ENCODE results near the gene MT1G.
"Not testable (repeated sequence)": the region's sequence is repeated elsewhere in the genome, so short reads cannot be mapped to it uniquely, and the experiment has no call there.

Gene MT1G

GRCh38 chr16:56667581-56668571, at the start of gene MT1G:
TSS of gene MT1G (minus strand) at chr16:56668065. CDS start at chr16:56667993, 72 bp downstream.
- no peaks in the 10 kb centered on the region for H3K36me3 Mint-ChIP-seq (ENCODE audit: low read depth)
- H3K4me3 Mint-ChIP-seq, result peak within 1 kb of the TSS; percentile 45
- peaks cover 41% of the 10 kb centered on the region for H3K4me1 Mint-ChIP-seq (ENCODE audit: low read depth)
- H3K27me3 Mint-ChIP-seq, result peaks cover 88% of the 10 kb centered on the region
- intact Hi-C loops (cut with micrococcal nuclease), result no loop called here
- no peaks in the 10 kb centered on the region for H3K9me3 Mint-ChIP-seq
- H3K27ac Mint-ChIP-seq, result no peak within 1 kb of the TSS

GRCh38 chr16:56717532-56717931, 49.7 kb upstream of the MT1G start:
- H3K9me3 Mint-ChIP-seq, result not testable (repeated sequence)

DNA sequence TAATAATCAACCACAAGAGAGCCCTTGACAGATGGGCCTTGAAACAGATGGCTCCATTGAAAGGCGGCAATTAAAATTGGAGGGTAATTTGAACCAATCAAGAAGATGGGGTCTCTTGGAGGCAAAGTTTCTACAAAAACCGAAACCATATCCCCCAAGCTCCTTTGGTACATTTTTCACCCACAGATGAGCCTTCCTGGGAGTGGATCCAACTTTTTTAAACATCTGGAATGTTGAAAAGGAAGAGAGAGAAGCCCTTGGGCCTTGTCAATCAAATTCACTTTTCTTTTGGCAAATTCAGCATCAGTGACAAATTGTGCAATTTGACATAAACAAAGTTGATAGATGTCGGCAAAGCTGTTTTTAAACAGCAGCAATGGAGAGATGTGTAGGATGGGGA, 48.9 kb upstream of the MT1G start:
- no peak overlapping the region for H3K4me3 Mint-ChIP-seq

More at GRCh38 chr16:56717532-56717931, 49.7 kb upstream of the MT1G start:
- H3K27ac Mint-ChIP-seq; H3K4me1 Mint-ChIP-seq (ENCODE audit: low read depth); H3K36me3 Mint-ChIP-seq (ENCODE audit: low read depth); intact Hi-C loops (cut with micrococcal nuclease); H3K4me3 Mint-ChIP-seq; H3K27me3 Mint-ChIP-seq: not testable (repeated sequence)

GRCh38 chr16:56715126-56715525, 47.3 kb upstream of the MT1G start:
- H3K4me1 Mint-ChIP-seq (ENCODE audit: low read depth), result no peaks in the 10 kb centered on the region
- no peaks in the 10 kb centered on the region for H3K9me3 Mint-ChIP-seq
- H3K27ac Mint-ChIP-seq, result no peak overlapping the region
- no peak overlapping the region for H3K4me3 Mint-ChIP-seq
- intact Hi-C loops (cut with micrococcal nuclease), result no loop called here
- H3K36me3 Mint-ChIP-seq (ENCODE audit: low read depth), result no peaks in the 10 kb centered on the region
- peaks cover 1% of the 10 kb centered on the region for H3K27me3 Mint-ChIP-seq

More for the DNA sequence above, 48.9 kb upstream of the MT1G start:
- Mint-ChIP-seq H3K4me1 (ENCODE audit: low read depth) (no peaks in the 10 kb centered on the region), H3K27ac (no peak overlapping the region), H3K27me3 (peaks cover 3% of the 10 kb centered on the region), H3K36me3 (ENCODE audit: low read depth) (no peaks in the 10 kb centered on the region), H3K9me3 (no peaks in the 10 kb centered on the region)
- intact Hi-C loops (cut with micrococcal nuclease), result no loop called here

DNA sequence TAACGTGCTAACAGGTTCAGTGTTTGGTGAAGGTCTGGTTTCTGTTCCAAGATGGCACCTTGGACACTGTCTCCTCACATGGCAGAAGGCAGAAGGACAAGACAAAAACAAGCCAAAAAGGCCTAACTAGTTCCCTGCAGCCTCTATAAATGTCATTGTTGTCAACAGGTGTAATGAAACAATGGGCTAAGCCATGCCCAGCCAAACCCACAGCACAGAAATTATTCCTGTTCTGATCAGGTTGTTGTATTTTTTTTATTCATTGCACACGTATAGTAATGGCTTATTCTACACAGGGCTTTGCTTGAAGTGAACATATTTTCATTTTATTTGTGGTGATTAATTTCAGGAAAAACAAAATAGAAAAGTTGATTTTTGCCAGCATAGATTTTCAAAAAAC, 45.9 kb upstream of the MT1G start:
- H3K9me3 Mint-ChIP-seq, result no peaks in the 10 kb centered on the region
- no peaks in the 10 kb centered on the region for H3K4me1 Mint-ChIP-seq (ENCODE audit: low read depth)
- H3K27me3 Mint-ChIP-seq, result peaks cover 1% of the 10 kb centered on the region
- H3K27ac Mint-ChIP-seq, result no peak overlapping the region
- no peaks in the 10 kb centered on the region for H3K36me3 Mint-ChIP-seq (ENCODE audit: low read depth)
- H3K4me3 Mint-ChIP-seq, result no peak overlapping the region
- intact Hi-C loops (cut with micrococcal nuclease), result no loop called here

DNA sequence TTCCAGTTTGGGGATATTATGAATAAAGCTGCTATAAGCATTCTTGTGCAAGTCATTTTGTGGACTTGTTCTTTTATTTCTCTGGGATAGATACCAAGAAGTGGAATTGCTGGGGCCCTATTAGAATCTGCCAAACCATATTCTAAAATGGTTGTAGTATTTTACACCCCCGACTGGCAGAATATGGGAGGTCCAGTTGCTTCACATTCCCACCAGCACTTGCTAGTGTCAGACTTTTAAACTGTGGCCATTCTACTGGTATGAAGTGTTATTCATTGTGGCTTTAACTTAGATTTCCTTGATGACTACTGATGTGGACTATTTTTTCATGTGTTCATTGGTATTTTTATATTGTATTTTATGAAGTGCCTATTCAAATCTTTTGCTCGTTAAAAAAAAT, 44.0 kb upstream of the MT1G start:
- no peak overlapping the region for H3K4me3 Mint-ChIP-seq
- intact Hi-C loops (cut with micrococcal nuclease), result no loop called here
- H3K4me1 Mint-ChIP-seq (ENCODE audit: low read depth), result no peaks in the 10 kb centered on the region
- H3K27ac Mint-ChIP-seq, result no peak overlapping the region
- no peaks in the 10 kb centered on the region for H3K36me3 Mint-ChIP-seq (ENCODE audit: low read depth)
- peaks cover 1% of the 10 kb centered on the region for H3K27me3 Mint-ChIP-seq
- no peaks in the 10 kb centered on the region for H3K9me3 Mint-ChIP-seq

DNA sequence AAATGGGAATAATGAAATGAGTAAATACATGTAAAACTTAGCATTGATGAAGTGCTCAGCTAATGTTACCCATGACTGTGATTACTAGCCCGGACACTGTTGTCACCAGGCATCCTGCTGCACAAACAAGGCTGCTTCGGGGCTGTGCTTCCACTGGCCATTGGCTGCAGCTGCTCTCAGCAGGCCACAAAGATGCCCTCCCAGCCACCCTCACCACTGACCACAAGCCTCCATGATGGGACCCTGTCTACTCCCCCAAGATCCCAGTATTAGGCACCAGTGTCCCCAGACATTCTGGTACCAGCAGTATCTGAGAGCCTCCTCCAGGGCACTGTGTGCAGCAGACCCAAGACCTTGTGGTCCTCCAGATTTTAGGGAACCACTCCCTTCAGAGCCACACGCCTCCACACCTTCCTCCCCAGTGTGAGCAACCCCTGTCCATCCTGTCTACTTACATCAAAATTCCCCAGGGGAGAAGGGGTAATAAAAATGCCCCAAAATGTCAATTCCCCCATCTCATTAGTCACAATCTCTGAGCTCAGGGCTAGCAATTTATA, 42.4 kb upstream of the MT1G start:
- peaks cover 1% of the 10 kb centered on the region for H3K27me3 Mint-ChIP-seq
- H3K4me1 Mint-ChIP-seq (ENCODE audit: low read depth), result no peaks in the 10 kb centered on the region
- no peak overlapping the region for H3K4me3 Mint-ChIP-seq
- no peak overlapping the region for H3K27ac Mint-ChIP-seq
- intact Hi-C loops (cut with micrococcal nuclease), result no loop called here
- H3K36me3 Mint-ChIP-seq (ENCODE audit: low read depth), result no peaks in the 10 kb centered on the region
- H3K9me3 Mint-ChIP-seq, result no peaks in the 10 kb centered on the region

DNA sequence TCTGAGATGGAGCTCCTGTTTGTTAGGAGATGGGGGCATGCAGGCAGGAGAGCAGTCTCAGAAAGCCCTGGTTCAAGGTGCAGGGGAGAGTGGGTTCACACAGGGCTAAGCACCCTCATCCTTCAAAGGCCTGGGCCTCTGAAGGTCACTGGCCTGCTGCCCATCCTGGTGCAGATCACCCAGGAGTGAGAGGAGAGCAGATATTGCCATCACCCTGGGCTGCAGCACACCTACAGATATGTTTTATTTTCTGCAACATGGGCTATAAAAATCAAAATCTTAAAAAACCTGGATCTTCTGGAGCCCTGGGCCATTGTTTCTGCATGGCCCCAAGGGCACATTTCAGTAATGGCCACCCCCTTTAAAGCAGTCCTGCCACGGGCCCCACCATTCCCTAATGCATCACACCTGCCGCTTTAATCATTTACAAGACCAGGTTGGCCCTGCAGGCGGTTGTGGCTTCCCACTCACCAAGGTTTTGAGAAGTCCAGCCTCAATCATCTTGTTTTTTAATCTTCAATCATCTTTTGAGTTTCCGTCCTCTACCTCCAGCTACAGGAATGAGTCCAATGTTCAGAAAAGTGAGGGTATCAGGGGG, 41.7 kb upstream of the MT1G start:
- intact Hi-C loops (cut with micrococcal nuclease), result no loop called here
- Mint-ChIP-seq H3K27ac (no peak overlapping the region), H3K4me3 (no peak overlapping the region)

DNA sequence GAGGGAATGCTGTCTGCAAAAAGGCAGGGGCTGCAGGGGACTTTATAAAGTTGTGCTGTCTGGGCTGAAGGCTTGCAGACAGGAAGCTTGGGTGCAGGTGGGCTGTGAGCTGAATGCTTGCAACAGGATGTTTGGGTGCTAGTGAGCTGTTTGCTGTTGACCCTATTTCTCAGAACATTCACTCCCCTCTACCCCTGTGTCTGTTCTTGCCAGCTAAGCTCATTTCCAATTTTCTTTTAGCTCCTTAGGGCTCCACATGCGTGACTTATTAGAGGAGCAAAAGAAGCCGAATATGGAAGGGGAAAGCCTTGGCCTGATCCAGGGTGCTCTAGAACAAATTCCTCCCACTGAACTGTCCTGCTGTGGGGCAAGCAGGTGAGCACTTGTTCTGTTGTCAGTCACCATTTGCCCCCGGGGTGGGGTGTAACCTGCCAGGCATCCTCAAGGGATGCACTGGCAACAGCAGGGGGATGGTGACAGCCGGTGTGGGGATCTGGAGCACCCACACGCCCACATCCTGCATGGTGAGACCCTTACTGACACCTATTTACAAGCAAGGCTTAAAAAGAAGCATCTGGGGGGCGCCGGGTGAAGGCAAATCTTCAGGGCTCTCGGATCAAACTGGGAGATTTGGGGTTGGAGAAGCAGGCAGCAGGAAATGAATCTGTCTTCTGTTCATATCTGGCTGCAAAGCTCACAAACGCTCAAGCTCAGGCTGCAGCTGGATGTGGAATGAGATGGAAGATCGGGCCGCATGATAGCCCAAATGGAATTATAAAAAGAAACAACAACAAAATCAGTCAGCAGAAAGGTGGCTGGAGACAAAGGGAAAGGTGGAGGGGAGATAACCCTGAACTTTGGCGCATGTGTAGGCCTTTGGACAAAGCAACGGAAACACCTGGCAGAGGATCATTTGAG, 40.9 kb upstream of the MT1G start:
- Mint-ChIP-seq H3K4me1 (ENCODE audit: low read depth) (no peaks in the 10 kb centered on the region), H3K9me3 (no peaks in the 10 kb centered on the region), H3K27me3 (peaks cover 1% of the 10 kb centered on the region), H3K4me3 (no peak overlapping the region), H3K36me3 (ENCODE audit: low read depth) (no peaks in the 10 kb centered on the region), H3K27ac (no peak overlapping the region)
- intact Hi-C loops (cut with micrococcal nuclease), result no loop called here

More for the DNA sequence above, 41.7 kb upstream of the MT1G start:
- no peaks in the 10 kb centered on the region for H3K9me3 Mint-ChIP-seq
- H3K4me1 Mint-ChIP-seq (ENCODE audit: low read depth), result no peaks in the 10 kb centered on the region
- H3K27me3 Mint-ChIP-seq, result peaks cover 1% of the 10 kb centered on the region
- H3K36me3 Mint-ChIP-seq (ENCODE audit: low read depth), result no peaks in the 10 kb centered on the region

DNA sequence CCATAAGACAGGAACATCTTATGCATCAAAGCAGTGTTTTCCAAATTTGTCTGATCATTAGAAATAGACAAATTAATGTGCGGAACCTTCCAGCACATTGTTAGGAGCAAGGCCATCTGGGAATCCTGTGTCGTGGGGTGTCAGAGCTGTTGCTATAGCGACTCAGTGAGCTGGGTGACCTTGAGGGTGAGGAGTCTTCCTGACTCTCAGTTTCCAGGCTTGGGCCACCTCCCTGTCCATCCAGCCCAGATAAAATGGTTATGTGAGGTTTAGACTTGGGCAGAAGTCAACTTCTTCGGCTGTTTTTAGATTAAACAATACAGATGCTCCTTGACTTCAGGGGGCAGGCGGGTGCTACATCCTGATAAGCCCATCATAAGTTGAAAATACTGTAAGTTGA, 35.0 kb upstream of the MT1G start:
- no peak overlapping the region for H3K4me3 Mint-ChIP-seq
- no peaks in the 10 kb centered on the region for H3K36me3 Mint-ChIP-seq (ENCODE audit: low read depth)
- no peaks in the 10 kb centered on the region for H3K4me1 Mint-ChIP-seq (ENCODE audit: low read depth)
- intact Hi-C loops (cut with micrococcal nuclease), result loop anchor here (1.0 to 5.0 kb wide), 3 partner anchors 102 to 191 kb away; no protein-coding TSS in a partner anchor
- no peaks in the 10 kb centered on the region for H3K9me3 Mint-ChIP-seq
- H3K27me3 Mint-ChIP-seq, result peaks cover 3% of the 10 kb centered on the region
- H3K27ac Mint-ChIP-seq, result no peak overlapping the region

DNA sequence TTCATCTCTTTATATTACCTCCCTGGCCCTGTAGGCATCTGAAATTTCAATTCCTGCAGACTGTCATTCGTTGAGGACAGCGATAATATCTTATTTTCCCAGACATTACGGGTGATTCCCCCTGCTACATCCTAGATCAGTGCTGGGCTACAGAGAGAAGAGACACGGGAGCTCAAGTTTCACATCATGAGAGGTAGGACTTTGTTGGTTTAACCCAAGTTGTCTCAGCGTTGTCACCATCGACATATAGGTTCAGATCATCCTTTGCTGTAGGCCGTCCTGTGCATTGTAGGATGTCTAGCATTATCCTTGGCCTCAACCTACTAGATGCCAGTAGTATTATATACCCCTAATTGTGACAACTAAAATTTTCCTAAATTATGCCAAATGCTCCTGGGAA, 33.7 kb upstream of the MT1G start:
- Mint-ChIP-seq H3K27ac (no peak overlapping the region), H3K9me3 (no peaks in the 10 kb centered on the region), H3K27me3 (peaks cover 5% of the 10 kb centered on the region), H3K4me3 (no peak overlapping the region), H3K36me3 (ENCODE audit: low read depth) (no peaks in the 10 kb centered on the region), H3K4me1 (ENCODE audit: low read depth) (no peaks in the 10 kb centered on the region)
- intact Hi-C loops (cut with micrococcal nuclease), result loop anchor here (5.0 kb wide), 1 partner anchor 189 kb away; no protein-coding TSS in a partner anchor

DNA sequence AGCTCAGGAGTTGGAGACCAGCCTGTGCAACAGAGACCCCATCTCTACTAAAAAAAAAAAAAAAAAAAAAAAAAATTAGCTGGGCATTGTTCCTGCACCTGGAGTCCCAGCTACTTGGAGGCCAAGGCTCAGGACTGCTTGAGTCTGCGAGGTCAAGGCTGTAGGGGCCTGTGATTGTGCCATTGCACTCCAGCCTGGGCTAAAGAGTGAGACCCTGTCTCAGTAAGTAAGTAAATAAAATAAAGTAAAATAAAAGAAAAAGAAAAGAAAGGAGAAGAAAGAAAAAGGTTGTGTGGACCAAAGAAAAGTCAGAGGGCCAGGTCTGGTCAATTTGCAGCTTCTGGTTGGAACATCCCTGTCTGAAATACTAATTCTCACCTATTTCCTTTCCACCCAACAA, 32.8 kb upstream of the MT1G start:
- H3K36me3 Mint-ChIP-seq (ENCODE audit: low read depth), result no peaks in the 10 kb centered on the region
- H3K4me1 Mint-ChIP-seq (ENCODE audit: low read depth), result no peaks in the 10 kb centered on the region
- no peak overlapping the region for H3K4me3 Mint-ChIP-seq
- H3K27ac Mint-ChIP-seq, result no peak overlapping the region
- H3K27me3 Mint-ChIP-seq, result peaks cover 5% of the 10 kb centered on the region
- no peaks in the 10 kb centered on the region for H3K9me3 Mint-ChIP-seq
- intact Hi-C loops (cut with micrococcal nuclease), result loop anchor here (5.0 kb wide), 1 partner anchor 188 kb away; no protein-coding TSS in a partner anchor

- Mint-ChIP-seq H3K27ac (no peak overlapping the region), H3K9me3 (no peaks in the 10 kb centered on the region), H3K4me3 (no peak overlapping the region), H3K36me3 (ENCODE audit: low read depth) (no peaks in the 10 kb centered on the region), H3K27me3 (peaks cover 5% of the 10 kb centered on the region), H3K4me1 (ENCODE audit: low read depth) (no peaks in the 10 kb centered on the region)
- intact Hi-C loops (cut with micrococcal nuclease), result loop anchor here (5.0 kb wide), 1 partner anchor 188 kb away; no protein-coding TSS in a partner anchor
Observed at GRCh38 chr16:56700195-56700594, 32.3 kb upstream of the MT1G start.

All from dendritic cell treated with granulocyte-macrophage colony-stimulating factor and Interleukin-4, amounts not matched to agents 40 ng/mL and 50 ng/mL, for 4 days (primary cell).